ENCODE results near the gene CFDP1.

The CFDP1 gene

GRCh38 chr16:75252946-75253911 lies 180.1 kb downstream of the CFDP1 start:
- no peaks in the 10 kb centered on the region for H3K27me3 ChIP-seq (ENCODE audit: insufficient read depth, low read length)
- no peak overlapping the region for H2AFZ ChIP-seq (ENCODE audit: low read depth, low read length)
- H3K36me3 ChIP-seq (ENCODE audit: insufficient read depth, low read length): no peaks in the 10 kb centered on the region
- H3K4me1 ChIP-seq (ENCODE audit: insufficient read depth, low read length): peaks cover 82% of the 10 kb centered on the region
- H3K9me3 ChIP-seq (ENCODE audit: low read length): no peaks in the 10 kb centered on the region
- no peak overlapping the region for H3K4me3 ChIP-seq (ENCODE audit: low read length)

- Histone ChIP-seq H2AFZ (ENCODE audit: low read depth, low read length) (no peak overlapping the region), H3K36me3 (ENCODE audit: insufficient read depth, low read length) (no peaks in the 10 kb centered on the region), H3K4me1 (ENCODE audit: insufficient read depth, low read length) (peaks cover 73% of the 10 kb centered on the region), H3K4me3 (ENCODE audit: low read length) (peak overlapping the region; percentile 39), H3K27me3 (ENCODE audit: insufficient read depth, low read length) (no peaks in the 10 kb centered on the region), H3K9me3 (ENCODE audit: low read length) (no peaks in the 10 kb centered on the region)
Measured at GRCh38 chr16:75252049-75252864, 181.0 kb downstream of the CFDP1 start.

DNA sequence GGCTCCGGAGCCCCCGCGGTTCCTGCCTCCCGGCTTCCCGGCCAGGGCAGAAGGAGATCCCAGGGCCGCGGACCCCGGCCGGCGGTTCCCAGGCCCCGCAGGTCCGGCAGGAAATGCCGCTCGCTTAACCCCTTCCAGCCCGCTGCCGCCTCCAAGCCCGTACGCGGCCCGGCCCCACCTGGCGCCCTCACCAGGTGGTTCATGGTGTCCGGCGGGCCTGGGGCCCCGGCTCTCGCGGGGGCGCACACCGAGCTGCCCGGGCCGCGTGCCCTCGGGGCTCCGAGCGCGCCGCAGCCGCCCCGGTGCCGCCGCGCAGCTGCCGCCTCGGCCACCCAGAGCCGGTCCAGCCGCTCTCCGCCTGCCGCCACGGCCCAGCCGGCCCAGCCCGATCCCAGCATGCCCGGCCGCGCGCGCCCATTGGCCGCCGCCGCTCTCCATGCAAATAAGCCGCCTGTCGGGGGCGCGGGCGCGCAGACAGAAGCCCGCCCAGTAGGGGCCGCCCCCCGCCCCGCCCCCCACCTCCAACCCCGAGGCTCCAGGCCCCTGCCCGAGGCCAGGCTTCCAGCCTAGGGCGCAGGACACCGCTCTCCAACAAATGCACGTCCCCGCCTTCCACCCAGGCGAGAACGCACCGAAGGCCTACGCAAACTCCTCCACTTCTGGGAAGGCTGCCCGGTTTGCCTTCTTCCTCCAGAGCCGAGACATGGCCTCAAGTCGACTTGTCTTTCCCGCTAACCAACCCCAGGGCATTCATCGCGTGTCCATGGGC lies 181.8 kb downstream of the CFDP1 start, which contains the start of gene BCAR1:
BCAR1 (minus strand) TSS at position 345 of the 769 bp plus-strand sequence; CDS start at position 203, 142 bp downstream.
- peaks cover 71% of the 10 kb centered on the region for H3K4me1 ChIP-seq (ENCODE audit: insufficient read depth, low read length)
- no peaks in the 10 kb centered on the region for H3K27me3 ChIP-seq (ENCODE audit: insufficient read depth, low read length)
- H3K9me3 ChIP-seq (ENCODE audit: low read length): no peaks in the 10 kb centered on the region
- no peak within 1 kb of the TSS for H2AFZ ChIP-seq (ENCODE audit: low read depth, low read length)
- peak within 1 kb of the TSS; percentile 67 for H3K4me3 ChIP-seq (ENCODE audit: low read length)
- no peaks in the 10 kb centered on the region for H3K36me3 ChIP-seq (ENCODE audit: insufficient read depth, low read length)

DNA sequence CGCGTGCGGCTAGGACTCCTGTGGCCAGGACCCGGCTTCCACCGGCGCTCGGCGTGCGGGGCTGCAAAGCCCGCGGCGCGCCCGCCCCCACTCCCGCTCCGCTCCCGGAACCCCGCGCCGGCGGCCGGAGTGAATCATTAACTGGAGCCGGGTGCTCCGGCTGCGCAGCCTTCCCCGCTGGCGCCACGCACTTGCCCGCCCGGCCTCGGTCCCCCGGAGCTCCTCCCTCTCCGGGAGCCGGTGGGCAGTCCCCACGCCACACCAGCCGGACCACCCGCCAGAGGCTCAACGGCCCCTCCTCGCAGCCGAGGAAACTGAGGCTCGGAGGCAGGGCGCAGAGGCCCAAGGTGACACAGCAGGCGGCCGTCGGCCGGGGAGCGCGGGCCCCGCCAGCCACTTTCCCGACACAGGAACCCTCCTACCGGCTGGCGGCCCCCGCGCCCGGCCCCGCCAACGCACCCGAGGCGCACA lies 182.5 kb downstream of the CFDP1 start:
- Histone ChIP-seq H3K9me3 (ENCODE audit: low read length) (no peaks in the 10 kb centered on the region), H2AFZ (ENCODE audit: low read depth, low read length) (no peak overlapping the region), H3K27me3 (ENCODE audit: insufficient read depth, low read length) (no peaks in the 10 kb centered on the region), H3K4me3 (ENCODE audit: low read length) (peak overlapping the region; percentile 67), H3K36me3 (ENCODE audit: insufficient read depth, low read length) (no peaks in the 10 kb centered on the region), H3K4me1 (ENCODE audit: insufficient read depth, low read length) (peaks cover 71% of the 10 kb centered on the region)

GRCh38 chr16:75250089-75250808 lies 183.1 kb downstream of the CFDP1 start:
- peaks cover 75% of the 10 kb centered on the region for H3K4me1 ChIP-seq (ENCODE audit: insufficient read depth, low read length)
- H3K4me3 ChIP-seq (ENCODE audit: low read length): peak overlapping the region; percentile 67
- no peaks in the 10 kb centered on the region for H3K27me3 ChIP-seq (ENCODE audit: insufficient read depth, low read length)
- H2AFZ ChIP-seq (ENCODE audit: low read depth, low read length): no peak overlapping the region
- H3K9me3 ChIP-seq (ENCODE audit: low read length): no peaks in the 10 kb centered on the region
- H3K36me3 ChIP-seq (ENCODE audit: insufficient read depth, low read length): no peaks in the 10 kb centered on the region

GRCh38 chr16:75249441-75249840 lies 183.9 kb downstream of the CFDP1 start:
- Histone ChIP-seq H3K4me1 (ENCODE audit: insufficient read depth, low read length) (peaks cover 75% of the 10 kb centered on the region), H3K36me3 (ENCODE audit: insufficient read depth, low read length) (no peaks in the 10 kb centered on the region)

DNA sequence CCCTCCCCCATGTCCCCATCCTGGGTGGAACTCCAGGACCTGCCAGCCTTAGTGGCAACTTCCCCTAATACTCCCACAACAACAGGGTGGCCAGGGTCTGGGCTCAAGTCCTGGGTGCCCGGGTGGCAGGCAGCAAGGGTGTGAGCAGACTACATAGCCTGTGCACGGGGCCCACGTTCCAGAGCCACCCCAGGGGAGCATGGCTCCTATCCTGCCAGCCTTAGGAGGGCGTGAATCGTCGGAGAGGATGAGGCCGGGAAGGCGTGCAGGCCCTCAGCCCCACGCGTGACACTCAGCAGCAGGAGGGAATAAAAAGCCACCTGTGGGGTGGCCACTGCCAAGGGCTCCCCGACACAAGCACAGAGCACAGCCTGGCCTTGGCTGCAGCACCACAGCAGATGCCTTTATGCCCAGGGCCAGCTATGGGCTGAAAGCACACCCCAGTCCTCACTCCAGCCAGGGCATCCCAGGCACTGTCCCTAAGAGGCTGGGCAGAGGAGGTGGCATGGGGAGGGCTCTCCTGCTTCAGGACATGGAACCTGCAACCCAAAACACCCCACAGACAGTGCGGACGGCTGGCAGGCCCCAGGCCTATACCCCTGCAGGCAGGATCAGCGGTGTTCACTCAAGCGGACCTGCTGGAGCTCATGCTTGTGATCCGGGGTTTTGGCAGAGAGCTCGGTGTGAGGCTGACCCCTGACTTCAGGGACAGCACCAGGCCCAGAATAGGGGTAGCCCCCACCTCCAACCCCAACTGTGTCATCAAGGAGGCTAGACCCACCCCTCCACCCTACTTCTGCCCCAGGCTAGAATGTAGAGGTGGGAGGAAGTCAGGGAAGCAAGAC lies 184.5 kb downstream of the CFDP1 start:
- H3K4me1 ChIP-seq (ENCODE audit: insufficient read depth, low read length): peaks cover 75% of the 10 kb centered on the region

More at GRCh38 chr16:75249441-75249840, 183.9 kb downstream of the CFDP1 start:
- no peak overlapping the region for H2AFZ ChIP-seq (ENCODE audit: low read depth, low read length)
- peak overlapping the region; percentile 67 for H3K4me3 ChIP-seq (ENCODE audit: low read length)
- H3K27me3 ChIP-seq (ENCODE audit: insufficient read depth, low read length): no peaks in the 10 kb centered on the region
- H3K9me3 ChIP-seq (ENCODE audit: low read length): no peaks in the 10 kb centered on the region

DNA sequence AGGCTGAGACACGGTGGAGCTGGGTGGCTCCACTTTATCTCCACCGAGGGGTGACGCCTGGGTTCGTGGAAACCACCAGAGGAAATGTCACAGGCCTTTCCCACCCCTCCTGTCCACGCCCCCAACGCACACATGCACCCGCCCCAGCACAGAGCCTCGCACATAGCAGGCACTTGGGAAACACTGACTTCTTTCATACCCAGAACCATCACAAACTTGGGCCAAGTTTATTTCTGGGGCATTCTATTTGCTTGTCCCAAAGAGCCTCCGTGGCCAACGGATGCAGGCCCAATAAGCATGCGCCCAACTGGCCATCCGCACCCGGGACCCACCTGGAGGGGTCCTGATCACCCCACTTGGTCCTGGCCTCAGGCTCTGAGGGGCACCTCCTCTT lies 185.2 kb downstream of the CFDP1 start:
- Histone ChIP-seq H3K4me3 (ENCODE audit: low read length) (no peak overlapping the region), H3K4me1 (ENCODE audit: insufficient read depth, low read length) (peaks cover 69% of the 10 kb centered on the region), H3K9me3 (ENCODE audit: low read length) (no peaks in the 10 kb centered on the region), H3K27me3 (ENCODE audit: insufficient read depth, low read length) (no peaks in the 10 kb centered on the region), H2AFZ (ENCODE audit: low read depth, low read length) (no peak overlapping the region), H3K36me3 (ENCODE audit: insufficient read depth, low read length) (peaks cover 6% of the 10 kb centered on the region)

More for the DNA sequence above, 184.5 kb downstream of the CFDP1 start:
- H2AFZ ChIP-seq (ENCODE audit: low read depth, low read length): no peak overlapping the region
- H3K9me3 ChIP-seq (ENCODE audit: low read length): no peaks in the 10 kb centered on the region
- H3K36me3 ChIP-seq (ENCODE audit: insufficient read depth, low read length): peaks cover 3% of the 10 kb centered on the region
- H3K4me3 ChIP-seq (ENCODE audit: low read length): no peak overlapping the region
- no peaks in the 10 kb centered on the region for H3K27me3 ChIP-seq (ENCODE audit: insufficient read depth, low read length)

GRCh38 chr16:75247249-75247648 lies 186.1 kb downstream of the CFDP1 start:
- Histone ChIP-seq H3K9me3 (ENCODE audit: low read length) (no peaks in the 10 kb centered on the region), H3K27me3 (ENCODE audit: insufficient read depth, low read length) (no peaks in the 10 kb centered on the region), H3K4me3 (ENCODE audit: low read length) (no peak overlapping the region), H3K36me3 (ENCODE audit: insufficient read depth, low read length) (peaks cover 15% of the 10 kb centered on the region), H2AFZ (ENCODE audit: low read depth, low read length) (no peak overlapping the region), H3K4me1 (ENCODE audit: insufficient read depth, low read length) (peaks cover 60% of the 10 kb centered on the region)

DNA sequence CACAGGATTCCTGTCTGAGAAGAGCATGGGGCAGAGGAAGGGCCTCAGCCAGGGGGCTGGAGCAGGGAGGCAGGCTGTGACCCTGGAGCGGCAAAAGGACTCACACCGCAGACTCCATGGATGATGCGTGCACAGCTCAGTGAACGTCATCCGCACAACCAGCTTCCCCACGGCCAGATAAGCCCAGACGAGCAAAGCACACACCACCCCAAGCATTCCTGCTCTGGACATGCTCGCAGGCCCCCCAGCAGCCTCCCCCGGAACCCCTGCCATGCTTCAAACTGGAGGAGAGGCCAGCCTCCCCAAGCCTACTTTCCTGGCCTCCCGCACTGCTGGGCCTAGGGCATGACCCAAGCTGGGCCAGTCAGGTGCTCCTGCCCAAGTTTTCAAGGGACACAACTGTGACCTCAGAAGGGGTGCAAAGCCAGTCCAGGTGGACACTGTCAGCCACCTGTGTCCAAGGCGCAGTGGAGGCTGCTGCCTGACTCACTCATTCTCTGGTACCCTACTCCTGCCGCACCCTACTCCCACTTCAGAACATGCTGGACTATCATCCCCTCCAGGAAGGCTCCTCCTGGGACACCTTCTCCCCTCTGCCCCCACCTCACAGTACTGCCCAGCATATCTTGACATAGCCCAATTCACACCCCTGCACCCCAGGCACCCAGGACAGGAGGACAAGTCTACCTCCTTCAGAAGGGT lies 186.6 kb downstream of the CFDP1 start:
- Histone ChIP-seq H3K36me3 (ENCODE audit: insufficient read depth, low read length) (peaks cover 21% of the 10 kb centered on the region), H2AFZ (ENCODE audit: low read depth, low read length) (no peak overlapping the region), H3K4me1 (ENCODE audit: insufficient read depth, low read length) (peaks cover 54% of the 10 kb centered on the region), H3K27me3 (ENCODE audit: insufficient read depth, low read length) (no peaks in the 10 kb centered on the region), H3K4me3 (ENCODE audit: low read length) (no peak overlapping the region), H3K9me3 (ENCODE audit: low read length) (no peaks in the 10 kb centered on the region)
